PC-9 (cell line): ENCODE measurements around the gene SMIM11.

ENCODE experiments used
- CTCF ChIP-seq: fragments of 200-600 bp; sonication (generic); conservative IDR thresholded peaks from 2 replicates; pipeline ENCODE4 v1.6.1; 2017; ENCODE audit warnings: mixed run types, antibody characterized with exemption, mild to moderate bottlenecking, moderate library complexity
- EZH2 ChIP-seq: fragments of 200-600 bp; sonication (generic); IDR thresholded peaks from 2 replicates; pipeline ENCODE4 v1.8.0; 2017; ENCODE audit warnings: antibody characterized with exemption, low read depth

- TF ChIP-seq CTCF (no peak), EZH2 (no peak)
These were observed 40.0 kb upstream of the SMIM11 start for GRCh38 chr21:34335316-34335715.
